ENCODE data around the gene TIMP3. TPM values are rescaled to one million over a fixed set of nuclear protein-coding genes. Genes with fewer than 3 reads are reported as not detected.

Gene TIMP3
- total RNA-seq, 4 donors from 2014 or later: 300 to 1,106 (median 939) TPM

- 42 to 48% methylated on average over 2 of the region's 2 CpGs for WGBS, 2 donors
- no peaks in the 10 kb centered on the region for H3K27me3 ChIP-seq
- peaks cover 0 to 95% (median 63%) of the 10 kb centered on the region in 4 donors for H3K4me1 ChIP-seq
- H3K27ac ChIP-seq: peak overlapping the region in 2 of 4 donors; percentile 72 to 80
- TF ChIP-seq CTCF (IDR thresholded peaks at IDR 0.05) (no peak), EP300 (IDR thresholded peaks at IDR 0.05) (no peak), POLR2A (IDR thresholded peaks at IDR 0.05) (no peak)
- DNase-seq (ENCODE audit: low spot score in 2 of 2): no peak
- H3K36me3 ChIP-seq: peaks cover 0 to 9% (median 0%) of the 10 kb centered on the region in 3 donors
- no peak overlapping the region for H3K4me3 ChIP-seq
- H3K9me3 ChIP-seq: no peaks in the 10 kb centered on the region
These were observed 25.0 kb downstream of the TIMP3 start for GRCh38 chr22:32826537-32826936.

DNA sequence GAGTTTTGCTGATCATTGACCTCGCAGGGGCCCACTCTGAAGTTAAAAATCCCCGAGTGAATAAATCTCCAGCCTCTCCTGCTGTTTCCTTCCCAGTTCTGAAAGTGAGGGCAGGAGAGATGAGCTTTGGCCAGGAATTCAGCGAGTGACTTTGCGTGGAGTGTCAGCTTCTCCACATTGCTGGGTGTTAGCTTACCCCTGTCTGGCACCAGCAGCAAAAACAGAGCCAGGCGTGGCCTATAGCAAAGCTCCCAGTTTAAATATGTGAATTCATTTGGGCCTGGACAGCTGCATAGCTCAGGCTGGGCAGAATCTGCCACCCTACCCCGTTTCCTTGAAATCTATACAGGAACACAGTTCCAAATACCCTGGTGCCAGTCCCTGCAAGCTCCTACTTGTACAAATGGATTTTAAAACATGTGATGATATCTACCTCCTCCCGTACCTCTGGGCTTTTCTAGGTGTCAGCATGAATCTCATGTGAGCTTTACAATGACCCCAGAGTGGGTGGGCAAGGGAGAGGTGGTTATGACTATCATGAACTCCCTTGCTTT is 25.6 kb downstream of the TIMP3 start:
- Histone ChIP-seq H3K36me3 (peaks cover 0 to 8% (median 0%) of the 10 kb centered on the region in 3 donors), H3K4me3 (no peak overlapping the region), H3K27me3 (no peaks in the 10 kb centered on the region), H3K27ac (peak overlapping the region in 2 of 4 donors; percentile 72 to 80), H3K4me1 (peaks cover 0 to 97% (median 69%) of the 10 kb centered on the region in 4 donors), H3K9me3 (no peaks in the 10 kb centered on the region)
- 39 to 49% methylated on average over 7 of the region's 7 CpGs for WGBS, 2 donors
- no peak for DNase-seq (ENCODE audit: low spot score in 2 of 2)
- TF ChIP-seq POLR2A (IDR thresholded peaks at IDR 0.05): no peak
- no peak for TF ChIP-seq CTCF (IDR thresholded peaks at IDR 0.05)
- no peak for TF ChIP-seq EP300 (IDR thresholded peaks at IDR 0.05)

DNA sequence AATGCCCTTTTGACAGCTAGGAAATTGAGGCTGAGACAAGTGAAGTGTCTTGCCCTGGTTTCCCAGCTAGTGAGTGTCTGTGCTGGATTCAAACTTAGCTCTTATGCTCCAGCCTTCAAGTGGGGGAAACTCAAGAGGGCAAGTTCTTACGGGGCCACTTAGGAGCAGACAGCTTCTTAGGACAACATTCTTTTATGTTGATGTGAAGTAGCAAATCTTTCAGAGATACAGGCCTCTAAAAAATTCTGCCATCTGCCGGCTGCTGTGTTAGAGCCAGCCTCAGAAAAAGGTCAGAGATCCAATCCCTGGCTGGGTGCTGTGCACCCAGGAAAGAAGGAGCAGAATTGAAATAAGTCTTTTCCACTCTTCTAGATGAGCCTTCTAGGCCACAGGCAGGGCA is 26.6 kb downstream of the TIMP3 start:
- Histone ChIP-seq H3K4me1 (peaks cover 0 to 97% (median 72%) of the 10 kb centered on the region in 4 donors), H3K36me3 (peaks cover 0 to 12% (median 0%) of the 10 kb centered on the region in 3 donors), H3K27me3 (no peaks in the 10 kb centered on the region), H3K27ac (peak overlapping the region in 2 of 4 donors; percentile 72 to 80), H3K4me3 (no peak overlapping the region), H3K9me3 (no peaks in the 10 kb centered on the region)
- no peak for DNase-seq (ENCODE audit: low spot score in 2 of 2)
- no peak for TF ChIP-seq EP300 (IDR thresholded peaks at IDR 0.05)
- TF ChIP-seq CTCF (IDR thresholded peaks at IDR 0.05): peak in 4 of 5 experiments; percentile 3 to 33 (median 22)
- TF ChIP-seq POLR2A (IDR thresholded peaks at IDR 0.05): no peak
- 18 to 30% methylated on average over 2 of the region's 2 CpGs for WGBS, 2 donors

GRCh38 chr22:32828561-32828960 is 27.1 kb downstream of the TIMP3 start:
- Histone ChIP-seq H3K27ac (peak overlapping the region in 2 of 4 donors; percentile 72 to 80), H3K36me3 (peaks cover 0 to 17% (median 0%) of the 10 kb centered on the region in 3 donors), H3K4me3 (no peak overlapping the region), H3K27me3 (no peaks in the 10 kb centered on the region), H3K9me3 (no peaks in the 10 kb centered on the region), H3K4me1 (peaks cover 0 to 97% (median 70%) of the 10 kb centered on the region in 4 donors)
- DNase-seq (ENCODE audit: low spot score in 2 of 2): no peak
- 49 to 58% methylated on average over 5 of the region's 5 CpGs for WGBS, 2 donors
- TF ChIP-seq CTCF (IDR thresholded peaks at IDR 0.05) (no peak), POLR2A (IDR thresholded peaks at IDR 0.05) (no peak), EP300 (IDR thresholded peaks at IDR 0.05) (no peak)

GRCh38 chr22:32829451-32829851 is 27.9 kb downstream of the TIMP3 start:
- no peak overlapping the region for H3K4me3 ChIP-seq
- H3K4me1 ChIP-seq: peaks cover 0 to 94% (median 66%) of the 10 kb centered on the region in 4 donors
- H3K27ac ChIP-seq: peak overlapping the region in 3 of 4 donors; percentile 44 to 80 (median 72)
- peaks cover 0 to 20% (median 0%) of the 10 kb centered on the region in 3 donors for H3K36me3 ChIP-seq
- H3K27me3 ChIP-seq: no peaks in the 10 kb centered on the region
- no peaks in the 10 kb centered on the region for H3K9me3 ChIP-seq
- WGBS, 2 donors: 45 to 51% methylated on average over 10 of the region's 10 CpGs
- DNase-seq (ENCODE audit: low spot score in 2 of 2): no peak
- TF ChIP-seq POLR2A (IDR thresholded peaks at IDR 0.05) (no peak), EP300 (IDR thresholded peaks at IDR 0.05) (no peak), CTCF (IDR thresholded peaks at IDR 0.05) (no peak)

Measured in tibial nerve (tissue), 4 donors.